ENCODE data around the gene NAALADL1. TPM values are rescaled to one million over a fixed set of nuclear protein-coding genes. Genes with fewer than 3 reads are reported as not detected.
"Not testable (repeated sequence)": the region's sequence is repeated elsewhere in the genome, so short reads cannot be mapped to it uniquely, and the experiment has no call there.

The NAALADL1 gene
- total and polyA plus RNA-seq, 7 donors = 8.8 to 73.1 (median 29.9) TPM

- Histone ChIP-seq H3K36me3 (no peaks in the 10 kb centered on the region), H3K4me1 (peaks cover 0 to 4% (median 3%) of the 10 kb centered on the region in 4 donors), H3K27me3 (no peaks in the 10 kb centered on the region), H3K9me3 (no peaks in the 10 kb centered on the region), H3K4me3 (no peak overlapping the region), H3K27ac (no peak overlapping the region)
- TF ChIP-seq, protein P1, sequence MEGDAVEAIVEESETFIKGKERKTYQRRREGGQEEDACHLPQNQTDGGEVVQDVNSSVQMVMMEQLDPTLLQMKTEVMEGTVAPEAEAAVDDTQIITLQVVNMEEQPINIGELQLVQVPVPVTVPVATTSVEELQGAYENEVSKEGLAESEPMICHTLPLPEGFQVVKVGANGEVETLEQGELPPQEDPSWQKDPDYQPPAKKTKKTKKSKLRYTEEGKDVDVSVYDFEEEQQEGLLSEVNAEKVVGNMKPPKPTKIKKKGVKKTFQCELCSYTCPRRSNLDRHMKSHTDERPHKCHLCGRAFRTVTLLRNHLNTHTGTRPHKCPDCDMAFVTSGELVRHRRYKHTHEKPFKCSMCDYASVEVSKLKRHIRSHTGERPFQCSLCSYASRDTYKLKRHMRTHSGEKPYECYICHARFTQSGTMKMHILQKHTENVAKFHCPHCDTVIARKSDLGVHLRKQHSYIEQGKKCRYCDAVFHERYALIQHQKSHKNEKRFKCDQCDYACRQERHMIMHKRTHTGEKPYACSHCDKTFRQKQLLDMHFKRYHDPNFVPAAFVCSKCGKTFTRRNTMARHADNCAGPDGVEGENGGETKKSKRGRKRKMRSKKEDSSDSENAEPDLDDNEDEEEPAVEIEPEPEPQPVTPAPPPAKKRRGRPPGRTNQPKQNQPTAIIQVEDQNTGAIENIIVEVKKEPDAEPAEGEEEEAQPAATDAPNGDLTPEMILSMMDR (IDR thresholded peaks at IDR 0.05) = no peak
- TF ChIP-seq EP300 (IDR thresholded peaks at IDR 0.05) = no peak
- no peak for TF ChIP-seq POLR2A (IDR thresholded peaks at IDR 0.05)
- TF ChIP-seq POLR2AphosphoS5 (IDR thresholded peaks at IDR 0.05) = no peak
- 65 to 74% methylated on average over 7 of the region's 7 CpGs for WGBS, 2 donors
- DNase-seq = no peak
- intact Hi-C loops (cut with DNase I) = no loop called here
These were observed 50.3 kb downstream of the NAALADL1 start for GRCh38 chr11:65008016-65008415.

DNA sequence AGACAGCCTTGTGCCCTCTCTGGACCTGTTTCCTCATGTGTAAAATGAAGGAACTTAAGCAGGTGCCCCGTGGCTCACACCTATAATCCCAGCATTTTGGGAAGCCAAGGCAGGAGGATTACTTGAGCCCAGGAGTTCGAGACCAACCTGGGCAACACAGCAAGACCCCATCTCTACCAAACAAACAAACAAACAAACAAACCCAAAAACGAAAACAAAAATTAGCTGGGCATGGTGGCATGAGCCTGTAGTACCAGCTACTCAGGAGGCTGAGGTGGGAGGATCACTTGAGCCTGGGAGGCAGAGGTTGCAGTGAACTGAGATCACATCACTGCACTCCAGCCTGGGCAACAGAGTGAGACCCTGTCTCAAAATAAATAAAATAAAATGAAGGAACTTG lies 54.4 kb downstream of the NAALADL1 start:
- DNase-seq; H3K4me3 ChIP-seq; H3K27me3 ChIP-seq; H3K4me1 ChIP-seq; H3K27ac ChIP-seq; H3K9me3 ChIP-seq; intact Hi-C loops (cut with DNase I); H3K36me3 ChIP-seq: not testable (repeated sequence)
- 79 to 82% methylated on average over 3 of the region's 3 CpGs for WGBS, 2 donors

GRCh38 chr11:65003282-65003681 lies 55.1 kb downstream of the NAALADL1 start:
- WGBS, 2 donors = 84 to 94% methylated on average over 7 of the region's 7 CpGs
- no peaks in the 10 kb centered on the region for H3K9me3 ChIP-seq
- DNase-seq = no peak
- H3K4me1 ChIP-seq = no peaks in the 10 kb centered on the region
- no peak overlapping the region for H3K4me3 ChIP-seq
- no peaks in the 10 kb centered on the region for H3K36me3 ChIP-seq
- no peaks in the 10 kb centered on the region for H3K27me3 ChIP-seq
- H3K27ac ChIP-seq = no peak overlapping the region
- TF ChIP-seq POLR2A (IDR thresholded peaks at IDR 0.05) (no peak), EP300 (IDR thresholded peaks at IDR 0.05) (no peak), POLR2AphosphoS5 (IDR thresholded peaks at IDR 0.05) (no peak)
- TF ChIP-seq, protein P1 (IDR thresholded peaks at IDR 0.05) = no peak
- intact Hi-C loops (cut with DNase I) = no loop called here

DNA sequence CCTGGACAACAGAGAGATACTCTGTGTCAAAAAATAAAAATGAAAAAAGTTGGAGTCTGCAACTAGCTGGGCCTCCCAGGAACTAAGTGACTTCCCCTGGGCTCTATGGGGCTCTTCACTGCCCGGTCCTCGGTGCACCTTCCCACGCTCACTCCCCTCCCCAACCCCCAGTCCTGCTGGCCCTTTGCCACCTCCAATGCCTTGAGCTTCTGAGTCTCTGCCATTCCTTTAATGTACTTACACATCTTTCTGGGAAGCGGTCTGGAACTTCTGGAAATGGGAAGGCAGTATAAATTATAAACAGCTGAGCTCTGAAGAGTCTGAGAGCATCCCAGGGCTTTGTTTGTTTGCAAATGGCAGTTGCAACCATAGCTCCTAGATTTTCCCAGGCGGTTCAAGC lies 55.6 kb downstream of the NAALADL1 start:
- Histone ChIP-seq H3K4me3 (no peak overlapping the region), H3K9me3 (no peaks in the 10 kb centered on the region), H3K4me1 (no peaks in the 10 kb centered on the region), H3K27ac (no peak overlapping the region), H3K27me3 (no peaks in the 10 kb centered on the region), H3K36me3 (no peaks in the 10 kb centered on the region)
- WGBS, 2 donors = 76 to 79% methylated on average over 5 of the region's 5 CpGs
- TF ChIP-seq EP300 (IDR thresholded peaks at IDR 0.05) = no peak
- TF ChIP-seq, protein P1 (IDR thresholded peaks at IDR 0.05) = no peak
- TF ChIP-seq POLR2AphosphoS5 (IDR thresholded peaks at IDR 0.05) = no peak
- TF ChIP-seq POLR2A (IDR thresholded peaks at IDR 0.05) = no peak
- intact Hi-C loops (cut with DNase I) = no loop called here
- DNase-seq = no peak

GRCh38 chr11:64999478-64999877 lies 58.9 kb downstream of the NAALADL1 start:
- Histone ChIP-seq H3K4me1 (peaks cover 0 to 26% (median 17%) of the 10 kb centered on the region in 4 donors), H3K27ac (no peak overlapping the region), H3K9me3 (no peaks in the 10 kb centered on the region), H3K4me3 (no peak overlapping the region), H3K27me3 (no peaks in the 10 kb centered on the region), H3K36me3 (no peaks in the 10 kb centered on the region)
- 15 to 74% methylated on average over 1 of the region's 1 CpG for WGBS, 2 donors
- DNase-seq = no peak
- TF ChIP-seq POLR2A (IDR thresholded peaks at IDR 0.05) = no peak
- no peak for TF ChIP-seq POLR2AphosphoS5 (IDR thresholded peaks at IDR 0.05)
- TF ChIP-seq, protein P1 (IDR thresholded peaks at IDR 0.05) = no peak
- TF ChIP-seq EP300 (IDR thresholded peaks at IDR 0.05) = no peak
- intact Hi-C loops (cut with DNase I) = loop anchor here (5.0 kb wide), 1 partner anchor 47 kb away; no protein-coding TSS in a partner anchor

Data from sigmoid colon (tissue), 7 donors.